GM18873 (cell line): ENCODE measurements around the gene COL23A1.

Source experiments
- ATAC-seq: cut with Tn5 transposase; IDR thresholded peaks from one replicate; pipeline ENCODE4 v1.9.1; 2021; ENCODE audit warnings: mild to moderate bottlenecking, moderate library complexity, moderate number of reproducible peaks; ENCODE audit not compliant: unreplicated experiment, low FRiP score

COL23A1 gene

DNA sequence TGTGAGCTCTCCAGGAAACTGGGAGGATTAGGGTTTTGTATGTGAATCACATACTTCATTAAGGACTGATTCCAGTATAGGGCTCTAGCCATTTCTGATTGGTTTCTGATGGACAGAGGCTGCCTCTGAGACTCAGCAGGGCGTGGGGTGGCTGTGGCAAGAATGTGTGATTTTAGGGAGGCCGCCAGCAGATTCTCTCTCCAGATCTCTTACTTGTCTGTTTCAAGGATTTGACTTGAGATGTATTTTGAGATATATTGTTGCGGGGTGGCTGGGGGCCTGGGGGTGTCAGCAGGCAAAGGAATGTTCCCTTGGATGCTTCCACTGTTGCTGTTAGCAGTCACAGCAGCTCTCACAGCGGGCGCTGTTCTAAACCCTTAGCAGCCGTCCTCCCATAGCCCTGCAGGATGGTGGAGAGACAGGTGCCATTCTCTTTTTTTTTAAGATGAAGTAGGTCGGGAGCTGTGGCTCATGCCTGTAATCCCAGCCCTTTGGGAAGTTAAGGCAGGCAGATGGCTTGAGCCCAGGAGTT, 393.8 kb downstream of the COL23A1 start:
- ATAC-seq, result no peak

- no peak for ATAC-seq
Observed at GRCh38 chr5:178194026-178194425, 396.2 kb downstream of the COL23A1 start.

GRCh38 chr5:178193251-178193809, 396.9 kb downstream of the COL23A1 start:
- no peak for ATAC-seq

DNA sequence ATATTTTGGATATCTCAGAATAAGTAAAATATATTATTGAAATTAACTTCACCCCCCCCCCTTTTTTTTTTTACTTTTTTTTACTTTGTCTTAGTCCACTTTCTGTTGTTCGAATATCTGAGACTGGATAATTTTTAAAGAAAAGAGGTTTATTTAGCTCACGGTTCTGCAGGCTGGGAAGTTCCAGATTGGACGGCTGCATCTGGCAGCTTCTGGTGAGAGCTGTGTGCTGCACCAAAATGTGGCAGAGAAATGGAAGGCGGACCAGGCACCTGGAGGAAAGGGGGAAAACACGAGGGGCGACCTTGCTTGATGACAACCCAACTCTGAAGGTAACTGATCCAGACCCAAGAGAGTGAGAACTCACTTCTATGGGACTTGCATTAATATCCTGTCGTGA, 397.4 kb downstream of the COL23A1 start:
- ATAC-seq, result no peak

DNA sequence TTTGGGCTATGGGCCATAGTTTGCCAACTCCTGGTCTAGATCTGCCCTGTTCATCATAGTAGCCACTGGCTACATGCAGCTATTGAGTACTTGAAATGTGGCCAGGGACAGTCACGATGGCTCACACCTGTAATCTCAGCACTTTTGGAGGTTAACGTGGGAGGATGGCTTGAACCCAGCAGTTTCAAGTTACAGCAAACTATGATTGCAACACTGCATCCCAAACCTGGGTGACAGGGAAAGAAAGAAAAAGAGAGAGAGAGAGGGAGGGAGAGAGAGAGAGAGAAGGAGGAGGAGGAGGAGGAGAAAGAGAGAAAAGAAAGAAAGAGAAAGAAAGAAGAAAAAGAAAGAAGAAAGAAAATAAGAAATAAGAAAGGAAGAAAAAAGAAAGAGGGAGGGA, 397.9 kb downstream of the COL23A1 start:
- ATAC-seq, result no peak

DNA sequence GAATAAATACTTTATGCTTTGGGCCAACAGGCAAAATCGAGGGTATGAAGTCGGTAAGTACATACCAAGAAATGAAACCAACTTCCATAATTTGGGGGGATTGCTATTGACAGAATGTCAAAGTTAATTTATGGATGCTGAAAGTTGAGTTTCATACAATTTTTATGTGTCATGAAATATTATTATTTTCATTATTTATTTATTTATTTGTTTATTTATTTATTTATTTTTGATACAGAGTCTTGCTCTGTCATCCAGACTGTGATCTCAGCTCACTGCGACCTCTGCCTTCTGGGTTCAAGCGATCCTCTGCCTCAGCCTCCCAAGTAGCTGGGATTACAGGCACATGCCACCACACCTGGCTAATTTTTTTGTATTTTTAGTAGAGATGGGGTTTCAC, 398.5 kb downstream of the COL23A1 start:
- no peak for ATAC-seq

- ATAC-seq, result no peak
Observed at GRCh38 chr5:178189433-178189832, 400.8 kb downstream of the COL23A1 start.
